Middle frontal gyrus (tissue), 1 donor: ENCODE data around the gene MKNK1.

Source experiments
- DNase-seq: peaks from one replicate; pipeline ENCODE4 v3.0.0-alpha.2; 2015; ENCODE audit warnings: low spot score; ENCODE audit errors: extremely low spot score

Gene MKNK1

GRCh38 chr1:46562498-46562897 lies 41.6 kb downstream of the MKNK1 start:
- no peak for DNase-seq

- DNase-seq = no peak
Measured at GRCh38 chr1:46558966-46559365, 45.1 kb downstream of the MKNK1 start.

- no peak for DNase-seq
Measured at GRCh38 chr1:46558141-46558963, 45.7 kb downstream of the MKNK1 start.

GRCh38 chr1:46557403-46557802 lies 46.7 kb downstream of the MKNK1 start:
- DNase-seq = no peak

GRCh38 chr1:46556822-46557221 lies 47.2 kb downstream of the MKNK1 start:
- no peak for DNase-seq

- DNase-seq = no peak
Measured at GRCh38 chr1:46555826-46556619, 48.0 kb downstream of the MKNK1 start.

GRCh38 chr1:46554597-46555381 lies 49.3 kb downstream of the MKNK1 start:
- no peak for DNase-seq

- DNase-seq = no peak
Measured at GRCh38 chr1:46554236-46554596, 49.9 kb downstream of the MKNK1 start.

- DNase-seq = no peak
Measured at GRCh38 chr1:46553506-46553905, 50.6 kb downstream of the MKNK1 start.

- DNase-seq = no peak
Measured at GRCh38 chr1:46552357-46553237, 51.5 kb downstream of the MKNK1 start.

- DNase-seq = no peak
Measured at GRCh38 chr1:46551597-46552095, 52.4 kb downstream of the MKNK1 start, which contains the start of gene KNCN. Gene KNCN (minus strand): TSS chr1:46551647. CDS start chr1:46551215, 432 bp downstream.

GRCh38 chr1:46550751-46551231 lies 53.3 kb downstream of the MKNK1 start:
- DNase-seq = no peak

GRCh38 chr1:46549697-46550681 lies 54.1 kb downstream of the MKNK1 start:
- DNase-seq = no peak

GRCh38 chr1:46547481-46548383 lies 56.3 kb downstream of the MKNK1 start:
- no peak for DNase-seq

- DNase-seq = no peak
Measured at GRCh38 chr1:46546210-46546609, 57.9 kb downstream of the MKNK1 start.

GRCh38 chr1:46545784-46546183 lies 58.3 kb downstream of the MKNK1 start:
- no peak for DNase-seq

GRCh38 chr1:46544561-46545240 lies 59.4 kb downstream of the MKNK1 start:
- no peak for DNase-seq
